ENCODE results near the gene CDC5L.

DNA sequence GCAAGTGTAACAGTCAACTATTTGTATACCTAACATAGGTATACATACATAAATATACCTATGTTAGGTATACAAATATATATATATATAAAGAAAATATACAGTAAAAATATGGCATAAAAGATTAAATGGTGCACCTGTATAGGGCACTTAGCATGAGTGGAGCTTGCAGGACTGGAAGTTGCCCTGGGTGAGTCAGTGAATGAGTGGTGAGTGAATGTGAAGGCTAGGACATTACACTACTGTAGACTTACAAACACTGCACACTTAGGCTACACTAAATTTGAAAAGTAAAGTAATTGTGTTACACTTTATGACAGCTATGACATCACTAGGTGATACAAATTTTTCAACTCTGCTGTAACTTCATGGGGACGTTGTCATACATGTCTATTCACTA lies 65.6 kb downstream of the CDC5L start:
- TF ChIP-seq, protein P1, sequence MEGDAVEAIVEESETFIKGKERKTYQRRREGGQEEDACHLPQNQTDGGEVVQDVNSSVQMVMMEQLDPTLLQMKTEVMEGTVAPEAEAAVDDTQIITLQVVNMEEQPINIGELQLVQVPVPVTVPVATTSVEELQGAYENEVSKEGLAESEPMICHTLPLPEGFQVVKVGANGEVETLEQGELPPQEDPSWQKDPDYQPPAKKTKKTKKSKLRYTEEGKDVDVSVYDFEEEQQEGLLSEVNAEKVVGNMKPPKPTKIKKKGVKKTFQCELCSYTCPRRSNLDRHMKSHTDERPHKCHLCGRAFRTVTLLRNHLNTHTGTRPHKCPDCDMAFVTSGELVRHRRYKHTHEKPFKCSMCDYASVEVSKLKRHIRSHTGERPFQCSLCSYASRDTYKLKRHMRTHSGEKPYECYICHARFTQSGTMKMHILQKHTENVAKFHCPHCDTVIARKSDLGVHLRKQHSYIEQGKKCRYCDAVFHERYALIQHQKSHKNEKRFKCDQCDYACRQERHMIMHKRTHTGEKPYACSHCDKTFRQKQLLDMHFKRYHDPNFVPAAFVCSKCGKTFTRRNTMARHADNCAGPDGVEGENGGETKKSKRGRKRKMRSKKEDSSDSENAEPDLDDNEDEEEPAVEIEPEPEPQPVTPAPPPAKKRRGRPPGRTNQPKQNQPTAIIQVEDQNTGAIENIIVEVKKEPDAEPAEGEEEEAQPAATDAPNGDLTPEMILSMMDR (IDR thresholded peaks at IDR 0.05) = no peak
- TF ChIP-seq POLR2A (IDR thresholded peaks at IDR 0.05) = no peak

Data from heart left ventricle (tissue), 13 donors.